ENCODE measurements around the gene ITPRIPL2.

The ITPRIPL2 gene

DNA sequence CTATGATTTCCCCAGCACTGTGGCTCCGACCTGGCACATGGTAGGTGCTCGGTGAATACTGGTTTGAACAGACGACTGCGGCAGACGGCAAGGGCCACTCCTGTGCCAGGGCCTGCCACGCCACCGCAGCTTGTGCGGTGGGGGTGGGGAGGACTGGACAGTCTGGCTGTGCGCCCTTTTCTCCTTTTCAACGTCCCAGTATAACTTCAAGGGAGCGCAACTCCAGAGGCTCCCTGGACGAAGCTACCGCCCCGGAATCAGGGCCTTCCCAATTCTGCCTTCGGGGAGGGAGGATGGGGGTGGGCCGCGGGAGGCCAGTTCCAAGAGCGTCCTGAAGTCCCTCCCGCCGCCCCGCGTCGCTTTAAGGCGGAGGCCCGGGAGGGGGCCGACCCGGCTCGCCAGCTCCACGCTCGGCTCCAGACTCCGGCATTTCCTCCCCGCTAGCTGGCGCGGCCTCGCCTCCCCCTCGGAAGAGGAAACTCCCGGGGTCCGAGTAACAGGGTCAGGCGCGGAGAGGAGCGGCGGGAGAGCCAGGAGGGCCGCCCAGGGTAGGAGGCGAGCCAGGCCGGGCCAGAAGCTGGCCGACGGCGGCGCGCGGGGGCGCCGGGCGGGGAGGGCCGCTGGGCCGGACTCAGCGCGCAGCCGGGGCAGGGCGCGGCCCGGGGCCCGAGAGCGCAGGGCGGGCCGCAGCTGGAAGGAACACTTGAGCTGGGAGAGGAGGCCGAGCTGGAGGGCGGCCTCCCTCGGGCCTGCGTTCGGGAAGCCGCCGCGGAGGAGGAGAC is at the start of gene ITPRIPL2:
Gene ITPRIPL2, plus strand, starts transcription at position 388 of the 782 bp plus-strand sequence. CDS start 498 bp downstream, outside the sequence.
- H3K27ac Mint-ChIP-seq: peak within 1 kb of the TSS; percentile 85
- peak; percentile 45 for DNase-seq (ENCODE audit: low spot score)
- H3K4me1 Mint-ChIP-seq (ENCODE audit: low read depth): peaks cover 39% of the 10 kb centered on the region
- H3K27me3 Mint-ChIP-seq (ENCODE audit: low read depth): no peaks in the 10 kb centered on the region
- H3K9me3 Mint-ChIP-seq: no peaks in the 10 kb centered on the region
- peak within 1 kb of the TSS; percentile 84 for H3K4me3 Mint-ChIP-seq
- peaks cover 5% of the 10 kb centered on the region for H3K36me3 Mint-ChIP-seq (ENCODE audit: low read depth)

DNA sequence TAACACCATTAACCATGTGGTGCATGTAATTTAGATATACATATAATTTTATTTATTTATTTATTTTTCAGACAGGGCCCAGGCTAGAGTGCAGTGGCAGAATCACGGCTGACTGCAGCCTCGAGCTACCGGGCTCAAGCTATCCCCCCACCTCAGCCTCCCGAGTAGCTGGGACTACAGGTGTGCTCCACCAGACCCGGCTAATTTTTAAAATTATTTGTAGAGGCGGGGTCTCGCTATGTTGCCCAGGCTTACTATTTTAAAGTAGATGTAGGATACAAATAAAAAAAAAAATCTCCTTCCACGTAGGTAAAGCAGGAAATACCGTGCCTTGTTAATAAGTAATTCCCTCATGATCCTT is 46.8 kb upstream of the ITPRIPL2 start:
- Mint-ChIP-seq H3K27ac (peak overlapping the region; percentile 98), H3K27me3 (ENCODE audit: low read depth) (peaks cover 6% of the 10 kb centered on the region), H3K4me3 (peak overlapping the region; percentile 92), H3K4me1 (ENCODE audit: low read depth) (peaks cover 9% of the 10 kb centered on the region), H3K9me3 (no peaks in the 10 kb centered on the region), H3K36me3 (ENCODE audit: low read depth) (peaks cover 2% of the 10 kb centered on the region)
- no peak for DNase-seq (ENCODE audit: low spot score)

DNA sequence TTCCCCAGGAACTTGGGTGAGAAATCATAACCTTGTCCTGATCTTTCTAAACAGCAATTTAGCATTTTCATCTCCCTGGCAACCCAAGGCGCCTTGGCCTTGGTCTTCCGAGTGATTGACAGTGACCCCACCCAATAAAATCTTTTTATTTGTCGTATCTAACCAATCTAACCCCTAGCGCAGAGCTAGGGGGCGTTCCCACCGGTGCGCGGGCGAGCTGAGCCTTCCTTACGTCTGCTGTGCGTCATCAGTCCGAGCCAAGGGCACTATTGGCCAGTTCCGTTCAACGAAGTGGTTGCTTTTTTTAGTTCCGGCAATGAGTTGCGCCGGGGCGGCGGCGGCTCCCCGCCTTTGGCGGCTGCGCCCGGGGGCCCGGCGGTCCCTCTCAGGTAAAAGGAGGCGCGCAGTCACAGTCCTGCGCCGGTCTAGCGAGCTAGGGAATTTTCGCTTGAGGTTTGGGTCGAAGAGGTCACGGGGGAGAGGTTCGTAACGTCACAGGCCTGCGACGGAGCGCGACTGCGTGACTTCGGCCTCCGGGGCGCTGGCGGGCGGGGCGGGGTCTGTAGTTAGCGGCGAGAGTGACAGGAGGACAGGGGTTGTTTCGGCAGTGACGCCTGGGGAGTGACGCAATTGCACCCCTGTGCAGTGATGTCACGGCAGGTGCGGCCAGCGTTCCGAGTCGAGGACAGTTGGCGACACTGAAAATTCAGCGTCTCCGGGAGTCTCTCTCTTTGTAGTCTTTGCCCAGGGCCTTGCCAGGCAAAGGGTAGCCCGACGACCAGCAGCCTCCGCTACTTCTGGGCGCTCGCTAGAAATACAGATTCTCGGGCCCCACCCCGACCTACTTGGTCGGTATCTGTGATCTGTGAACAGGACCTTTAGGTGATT is 46.2 kb upstream of the ITPRIPL2 start, which contains the start of gene COQ7:
Gene COQ7, plus strand, starts transcription at position 266 of the 888 bp plus-strand sequence. Its CDS starts 51 bp downstream, at position 317.
- peak; percentile 98 for DNase-seq (ENCODE audit: low spot score)
- H3K4me1 Mint-ChIP-seq (ENCODE audit: low read depth): peaks cover 9% of the 10 kb centered on the region
- peak within 1 kb of the TSS; percentile 98 for H3K27ac Mint-ChIP-seq

DNA sequence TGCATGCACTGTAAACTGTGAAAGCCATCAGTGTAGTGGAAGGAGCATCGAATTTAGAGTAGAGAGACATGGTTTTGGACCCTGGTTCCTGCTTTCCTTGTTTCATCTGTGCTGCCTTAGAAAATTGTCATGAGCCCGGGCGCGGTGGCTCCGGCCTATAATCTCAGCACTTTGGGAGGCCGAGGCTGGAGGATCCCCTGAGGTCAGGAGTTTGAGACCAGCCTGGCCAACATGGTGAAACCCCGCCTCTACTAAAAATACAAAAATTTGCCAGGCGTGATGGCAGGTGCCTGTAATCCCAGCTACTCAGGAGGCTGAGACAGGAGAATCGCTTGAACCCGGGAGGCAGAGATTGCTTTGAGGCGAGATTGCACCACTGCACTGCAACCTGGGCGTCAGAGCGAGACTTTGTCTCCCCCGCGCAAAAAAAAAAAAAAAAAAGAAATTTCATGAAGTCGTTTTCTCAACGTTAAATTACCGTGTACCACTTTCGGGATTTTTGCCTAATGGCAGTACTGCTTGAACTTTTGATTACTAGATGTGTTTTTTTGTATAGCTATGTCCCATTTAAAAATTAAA is 45.4 kb upstream of the ITPRIPL2 start:
- no peaks in the 10 kb centered on the region for H3K9me3 Mint-ChIP-seq
- H3K27ac Mint-ChIP-seq: peak overlapping the region; percentile 98
- H3K36me3 Mint-ChIP-seq (ENCODE audit: low read depth): peaks cover 2% of the 10 kb centered on the region
- peaks cover 9% of the 10 kb centered on the region for H3K4me1 Mint-ChIP-seq (ENCODE audit: low read depth)
- DNase-seq (ENCODE audit: low spot score): no peak
- no peaks in the 10 kb centered on the region for H3K27me3 Mint-ChIP-seq (ENCODE audit: low read depth)
- H3K4me3 Mint-ChIP-seq: peak overlapping the region; percentile 92

More for the DNA sequence above, 46.2 kb upstream of the ITPRIPL2 start, which contains the start of gene COQ7:
- Mint-ChIP-seq H3K4me3 (peak within 1 kb of the TSS; percentile 92), H3K36me3 (ENCODE audit: low read depth) (peaks cover 2% of the 10 kb centered on the region), H3K9me3 (no peaks in the 10 kb centered on the region), H3K27me3 (ENCODE audit: low read depth) (peaks cover 6% of the 10 kb centered on the region)

DNA sequence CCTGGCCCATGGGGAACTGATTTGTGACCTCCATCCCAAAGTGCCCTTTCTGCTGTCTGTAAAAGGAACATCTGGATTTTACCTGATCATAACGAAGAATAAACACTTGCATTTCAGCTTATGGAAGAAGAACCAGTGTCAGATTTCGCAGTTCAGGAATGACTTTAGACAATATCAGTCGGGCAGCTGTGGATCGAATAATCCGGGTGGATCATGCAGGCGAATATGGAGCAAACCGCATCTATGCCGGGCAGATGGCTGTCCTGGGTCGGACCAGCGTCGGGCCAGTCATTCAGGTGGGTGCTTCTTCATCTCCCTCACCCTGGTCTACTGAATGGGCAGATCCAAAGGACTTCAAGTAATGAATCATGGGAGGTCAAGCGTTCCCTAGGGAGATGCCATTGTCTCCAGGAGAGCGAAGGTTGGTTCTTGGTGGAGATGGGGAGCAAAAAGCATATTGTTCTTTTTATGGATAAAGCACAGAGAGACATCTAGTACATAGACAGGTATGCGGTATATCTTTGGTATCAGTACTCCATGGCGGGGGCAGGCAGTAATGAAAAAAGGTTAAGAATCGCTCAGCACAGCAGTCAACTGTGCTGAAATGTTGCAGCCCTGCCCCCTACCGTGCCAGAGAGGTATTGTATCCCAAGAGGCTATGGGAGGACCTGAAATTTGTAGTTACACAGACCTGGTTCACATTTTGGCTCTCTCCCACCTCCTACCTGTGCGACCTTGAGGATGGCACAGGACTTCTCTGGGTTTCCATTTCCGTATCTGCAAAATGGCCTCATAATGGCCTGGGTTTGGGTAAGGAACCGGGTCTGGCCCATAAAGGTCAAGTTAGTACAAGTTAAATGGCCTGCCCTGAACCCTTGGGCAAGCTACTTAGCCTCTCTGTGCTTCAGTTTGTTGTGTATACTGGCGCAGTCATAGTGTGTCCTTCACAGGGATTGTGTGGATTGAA is 41.7 kb upstream of the ITPRIPL2 start:
- H3K9me3 Mint-ChIP-seq: no peaks in the 10 kb centered on the region
- H3K27me3 Mint-ChIP-seq (ENCODE audit: low read depth): no peaks in the 10 kb centered on the region
- DNase-seq (ENCODE audit: low spot score): peak; percentile 35
- H3K4me3 Mint-ChIP-seq: no peak overlapping the region
- peaks cover 2% of the 10 kb centered on the region for H3K36me3 Mint-ChIP-seq (ENCODE audit: low read depth)
- H3K4me1 Mint-ChIP-seq (ENCODE audit: low read depth): peaks cover 5% of the 10 kb centered on the region
- H3K27ac Mint-ChIP-seq: no peak overlapping the region

- Mint-ChIP-seq H3K27me3 (ENCODE audit: low read depth) (no peaks in the 10 kb centered on the region), H3K9me3 (no peaks in the 10 kb centered on the region), H3K4me3 (no peak overlapping the region), H3K36me3 (ENCODE audit: low read depth) (no peaks in the 10 kb centered on the region), H3K27ac (no peak overlapping the region), H3K4me1 (ENCODE audit: low read depth) (no peaks in the 10 kb centered on the region)
- DNase-seq (ENCODE audit: low spot score): no peak
These were observed 40.4 kb upstream of the ITPRIPL2 start for GRCh38 chr16:19073344-19073743.

DNA sequence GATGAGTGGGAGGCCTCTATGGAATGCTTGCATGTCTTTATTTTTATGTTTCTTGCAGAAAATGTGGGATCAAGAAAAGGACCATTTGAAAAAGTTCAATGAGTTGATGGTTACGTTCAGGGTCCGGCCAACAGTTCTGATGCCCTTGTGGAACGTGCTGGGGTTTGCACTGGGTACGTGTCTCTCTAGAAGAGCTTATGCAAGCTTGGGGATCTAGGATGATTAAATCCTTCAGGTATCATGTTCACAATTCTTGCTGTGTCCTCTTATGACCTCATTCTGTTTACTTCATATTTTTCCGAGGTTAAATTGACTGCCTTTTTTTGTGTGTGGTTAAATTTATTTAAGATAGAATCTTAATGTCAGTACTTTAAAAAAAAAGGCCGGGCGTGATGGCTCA is 39.9 kb upstream of the ITPRIPL2 start:
- Mint-ChIP-seq H3K27me3 (ENCODE audit: low read depth) (no peaks in the 10 kb centered on the region), H3K36me3 (ENCODE audit: low read depth) (no peaks in the 10 kb centered on the region), H3K27ac (no peak overlapping the region), H3K9me3 (no peaks in the 10 kb centered on the region), H3K4me3 (no peak overlapping the region), H3K4me1 (ENCODE audit: low read depth) (no peaks in the 10 kb centered on the region)
- no peak for DNase-seq (ENCODE audit: low spot score)

DNA sequence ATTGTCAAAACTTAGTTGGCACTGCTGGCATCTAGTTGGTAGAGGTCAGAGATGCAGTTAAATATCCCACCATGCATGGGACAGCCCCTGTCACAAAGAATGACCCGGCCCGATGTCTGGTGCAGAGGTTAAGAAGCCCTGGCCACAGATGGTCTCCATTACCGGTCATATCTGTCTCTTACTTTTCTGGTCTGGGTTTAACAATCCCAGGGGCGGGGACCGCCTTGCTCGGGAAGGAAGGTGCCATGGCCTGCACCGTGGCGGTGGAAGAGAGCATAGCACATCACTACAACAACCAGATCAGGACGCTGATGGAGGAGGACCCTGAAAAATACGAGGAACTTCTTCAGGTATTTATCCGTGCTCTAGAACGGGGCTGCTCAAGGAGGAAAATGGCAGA is 38.3 kb upstream of the ITPRIPL2 start:
- no peak for DNase-seq (ENCODE audit: low spot score)
- no peaks in the 10 kb centered on the region for H3K9me3 Mint-ChIP-seq
- H3K4me3 Mint-ChIP-seq: no peak overlapping the region
- no peaks in the 10 kb centered on the region for H3K4me1 Mint-ChIP-seq (ENCODE audit: low read depth)
- H3K27me3 Mint-ChIP-seq (ENCODE audit: low read depth): no peaks in the 10 kb centered on the region
- peaks cover 2% of the 10 kb centered on the region for H3K36me3 Mint-ChIP-seq (ENCODE audit: low read depth)
- H3K27ac Mint-ChIP-seq: no peak overlapping the region

GRCh38 chr16:19077879-19078278 is 35.9 kb upstream of the ITPRIPL2 start:
- Mint-ChIP-seq H3K36me3 (ENCODE audit: low read depth) (peaks cover 5% of the 10 kb centered on the region), H3K27me3 (ENCODE audit: low read depth) (no peaks in the 10 kb centered on the region), H3K4me3 (no peak overlapping the region), H3K27ac (no peak overlapping the region), H3K4me1 (ENCODE audit: low read depth) (no peaks in the 10 kb centered on the region), H3K9me3 (no peaks in the 10 kb centered on the region)
- DNase-seq (ENCODE audit: low spot score): no peak

DNA sequence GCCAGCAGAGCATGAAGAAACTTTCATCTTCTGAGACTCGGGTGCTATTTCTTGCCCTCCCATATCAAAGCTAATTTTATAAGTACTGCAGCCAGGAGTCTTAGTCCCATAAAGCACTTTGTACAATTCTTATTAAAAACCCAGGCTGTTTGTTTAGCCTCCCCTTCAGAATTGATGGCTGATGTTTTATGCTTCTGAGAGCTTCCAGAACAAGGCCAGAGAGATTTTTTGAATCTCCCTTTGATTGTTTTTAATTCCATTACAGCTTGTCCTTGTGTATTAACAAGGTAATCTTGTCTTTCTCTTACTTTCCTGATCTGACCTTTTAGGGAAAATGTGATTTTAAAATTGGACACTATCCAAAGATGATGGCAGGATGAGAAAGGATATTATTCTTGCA is 30.1 kb upstream of the ITPRIPL2 start:
- no peak for DNase-seq (ENCODE audit: low spot score)
- peaks cover 11% of the 10 kb centered on the region for H3K27me3 Mint-ChIP-seq (ENCODE audit: low read depth)
- no peak overlapping the region for H3K27ac Mint-ChIP-seq
- no peak overlapping the region for H3K4me3 Mint-ChIP-seq
- H3K4me1 Mint-ChIP-seq (ENCODE audit: low read depth): peaks cover 3% of the 10 kb centered on the region
- H3K9me3 Mint-ChIP-seq: no peaks in the 10 kb centered on the region
- H3K36me3 Mint-ChIP-seq (ENCODE audit: low read depth): peaks cover 5% of the 10 kb centered on the region

- Mint-ChIP-seq H3K27ac (no peak overlapping the region), H3K27me3 (ENCODE audit: low read depth) (peaks cover 11% of the 10 kb centered on the region), H3K9me3 (no peaks in the 10 kb centered on the region), H3K36me3 (ENCODE audit: low read depth) (peaks cover 5% of the 10 kb centered on the region), H3K4me1 (ENCODE audit: low read depth) (peaks cover 3% of the 10 kb centered on the region), H3K4me3 (no peak overlapping the region)
- DNase-seq (ENCODE audit: low spot score): no peak
These were observed 29.6 kb upstream of the ITPRIPL2 start for GRCh38 chr16:19084139-19084538.

GRCh38 chr16:19084879-19085278 is 28.9 kb upstream of the ITPRIPL2 start:
- H3K27ac Mint-ChIP-seq: no peak overlapping the region

GRCh38 chr16:19085679-19086200 is 28.0 kb upstream of the ITPRIPL2 start:
- H3K27me3 Mint-ChIP-seq (ENCODE audit: low read depth): peaks cover 11% of the 10 kb centered on the region
- no peak for DNase-seq (ENCODE audit: low spot score)
- H3K4me3 Mint-ChIP-seq: no peak overlapping the region
- H3K27ac Mint-ChIP-seq: no peak overlapping the region
- peaks cover 3% of the 10 kb centered on the region for H3K4me1 Mint-ChIP-seq (ENCODE audit: low read depth)
- H3K9me3 Mint-ChIP-seq: peaks cover under 1% of the 10 kb centered on the region
- H3K36me3 Mint-ChIP-seq (ENCODE audit: low read depth): peaks cover 3% of the 10 kb centered on the region

More at GRCh38 chr16:19084879-19085278, 28.9 kb upstream of the ITPRIPL2 start:
- peaks cover 3% of the 10 kb centered on the region for H3K4me1 Mint-ChIP-seq (ENCODE audit: low read depth)
- peaks cover 5% of the 10 kb centered on the region for H3K36me3 Mint-ChIP-seq (ENCODE audit: low read depth)
- no peak overlapping the region for H3K4me3 Mint-ChIP-seq
- no peak for DNase-seq (ENCODE audit: low spot score)
- H3K27me3 Mint-ChIP-seq (ENCODE audit: low read depth): peaks cover 11% of the 10 kb centered on the region
- no peaks in the 10 kb centered on the region for H3K9me3 Mint-ChIP-seq

Measured in T-helper 2 cell treated with Interferon-gamma antibody and Interleukin-4, amounts not matched to agents 5 μg/mL and 100 μg/mL, for 36 hours (primary cell).